ENCODE results near the gene DISP3. TPM values are rescaled to one million over a fixed set of nuclear protein-coding genes. Genes with fewer than 3 reads are reported as not detected.

The DISP3 gene
- total and polyA plus RNA-seq, 11 donors = 0.03 to 0.45 (median 0.12) TPM; not detected in 5

DNA sequence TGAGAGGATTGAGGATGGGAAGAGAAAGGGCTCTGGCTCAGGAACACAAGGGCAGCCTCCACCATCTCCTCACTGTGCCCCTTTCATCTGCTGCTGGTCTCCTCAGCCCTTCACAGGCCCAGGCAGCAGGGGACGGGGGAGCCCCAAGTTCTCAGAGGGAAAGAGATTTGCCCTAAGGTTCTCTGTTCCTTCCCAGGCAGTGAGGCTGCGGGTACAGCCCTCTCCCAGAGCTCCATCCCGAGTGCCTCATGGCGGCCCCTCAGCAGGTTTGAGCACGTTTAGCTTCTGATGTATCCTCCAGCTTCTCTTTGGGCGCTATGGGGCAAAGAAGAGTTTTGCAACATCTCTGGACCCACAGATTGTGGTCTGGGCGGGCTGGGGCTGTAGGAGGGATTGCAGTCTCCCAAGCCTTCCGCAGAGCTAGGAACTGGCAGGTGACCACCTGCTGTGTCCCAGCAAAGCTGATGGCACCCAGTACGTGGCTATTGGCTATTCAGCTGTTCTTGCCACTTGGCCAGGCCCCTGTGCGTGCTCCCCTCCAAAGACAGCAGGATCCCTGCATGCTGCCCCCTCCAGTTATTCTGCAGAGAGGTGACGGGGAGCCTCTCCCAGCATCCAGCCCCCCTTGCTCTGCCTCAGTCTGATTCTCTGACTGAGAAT lies 10.1 kb downstream of the DISP3 start:
- TF ChIP-seq, protein P1, sequence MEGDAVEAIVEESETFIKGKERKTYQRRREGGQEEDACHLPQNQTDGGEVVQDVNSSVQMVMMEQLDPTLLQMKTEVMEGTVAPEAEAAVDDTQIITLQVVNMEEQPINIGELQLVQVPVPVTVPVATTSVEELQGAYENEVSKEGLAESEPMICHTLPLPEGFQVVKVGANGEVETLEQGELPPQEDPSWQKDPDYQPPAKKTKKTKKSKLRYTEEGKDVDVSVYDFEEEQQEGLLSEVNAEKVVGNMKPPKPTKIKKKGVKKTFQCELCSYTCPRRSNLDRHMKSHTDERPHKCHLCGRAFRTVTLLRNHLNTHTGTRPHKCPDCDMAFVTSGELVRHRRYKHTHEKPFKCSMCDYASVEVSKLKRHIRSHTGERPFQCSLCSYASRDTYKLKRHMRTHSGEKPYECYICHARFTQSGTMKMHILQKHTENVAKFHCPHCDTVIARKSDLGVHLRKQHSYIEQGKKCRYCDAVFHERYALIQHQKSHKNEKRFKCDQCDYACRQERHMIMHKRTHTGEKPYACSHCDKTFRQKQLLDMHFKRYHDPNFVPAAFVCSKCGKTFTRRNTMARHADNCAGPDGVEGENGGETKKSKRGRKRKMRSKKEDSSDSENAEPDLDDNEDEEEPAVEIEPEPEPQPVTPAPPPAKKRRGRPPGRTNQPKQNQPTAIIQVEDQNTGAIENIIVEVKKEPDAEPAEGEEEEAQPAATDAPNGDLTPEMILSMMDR (IDR thresholded peaks at IDR 0.05) = no peak
- no peak for TF ChIP-seq POLR2A (IDR thresholded peaks at IDR 0.05)
- peaks cover 0 to 5% (median 0%) of the 10 kb centered on the region in 12 donors for H3K9me3 ChIP-seq
- H3K4me3 ChIP-seq = no peak overlapping the region
- no peak overlapping the region for H3K27ac ChIP-seq
- intact Hi-C loops (cut with DNase I) = loop anchor here in 1 of 10 donors (10.0 kb wide), 1 partner anchor 146 kb away; no protein-coding TSS in a partner anchor
- ATAC-seq (no peak), DNase-seq (no peak)
- no peaks in the 10 kb centered on the region for H3K4me1 ChIP-seq
- H3K36me3 ChIP-seq = no peaks in the 10 kb centered on the region
- 67 to 74% (median 68%) methylated on average over 9 to 11 of the region's 11 CpGs for WGBS, 4 donors
- H3K27me3 ChIP-seq = peaks cover 0 to 28% (median 4%) of the 10 kb centered on the region in 9 donors

DNA sequence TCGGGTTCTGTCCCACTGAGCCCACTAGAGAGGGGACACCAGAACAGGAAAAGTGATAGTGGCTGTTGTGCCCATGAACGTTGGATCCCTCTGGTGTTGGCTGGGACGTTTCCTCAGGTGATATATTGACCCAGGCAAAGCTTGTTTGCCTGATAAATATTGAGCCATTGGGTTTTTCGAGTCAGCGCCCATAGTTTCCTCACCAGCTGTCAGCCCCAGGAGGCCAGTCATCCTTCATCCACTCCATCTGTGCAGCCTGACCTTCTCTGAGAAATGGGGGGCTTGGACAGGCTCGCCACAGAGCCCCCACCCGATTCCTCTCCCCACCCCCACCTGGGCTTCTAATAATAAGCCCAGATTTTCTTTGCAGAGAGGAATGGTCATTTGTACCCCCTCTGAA lies 13.3 kb downstream of the DISP3 start:
- peaks cover 0 to 28% (median 4%) of the 10 kb centered on the region in 9 donors for H3K27me3 ChIP-seq
- intact Hi-C loops (cut with DNase I) = no loop called here

DNA sequence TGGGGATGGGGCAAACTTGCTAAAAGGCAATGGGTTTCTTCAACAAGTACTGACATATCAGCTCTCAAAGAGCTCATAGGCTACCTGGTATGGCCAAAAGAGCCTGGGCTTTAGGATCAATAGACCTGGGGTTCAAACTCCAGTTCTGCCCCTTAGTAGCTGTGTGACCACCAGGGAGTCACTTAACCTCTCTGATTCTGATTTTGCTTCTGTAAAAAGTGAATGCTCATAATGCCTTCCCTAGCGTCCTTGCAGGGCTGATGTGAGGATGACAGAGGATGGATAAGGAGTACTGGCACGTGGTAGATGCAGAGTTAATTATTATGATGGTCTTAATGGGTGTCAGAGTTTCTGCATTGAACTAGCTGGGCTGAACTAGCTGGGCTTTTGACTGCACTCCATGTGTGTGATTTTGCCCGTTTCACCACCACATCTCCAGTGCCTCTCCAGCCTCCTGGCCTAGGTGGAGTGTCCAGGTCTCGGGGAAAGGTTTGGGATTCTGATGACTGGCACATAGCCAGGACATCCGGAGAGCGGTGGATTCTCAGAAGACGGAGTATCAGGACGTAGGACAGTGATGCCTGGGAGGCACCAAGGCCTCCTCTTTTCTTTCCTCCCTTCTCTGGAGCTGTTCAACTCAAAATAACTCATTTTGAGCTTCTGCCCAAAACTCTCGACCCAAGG lies 15.2 kb downstream of the DISP3 start:
- TF ChIP-seq, protein P1 (IDR thresholded peaks at IDR 0.05) = no peak
- no peak for TF ChIP-seq POLR2A (IDR thresholded peaks at IDR 0.05)
- Histone ChIP-seq H3K4me3 (no peak overlapping the region), H3K4me1 (no peaks in the 10 kb centered on the region), H3K27ac (no peak overlapping the region), H3K9me3 (peaks cover 0 to 5% (median 0%) of the 10 kb centered on the region in 12 donors), H3K27me3 (peaks cover 0 to 27% (median 4%) of the 10 kb centered on the region in 9 donors), H3K36me3 (no peaks in the 10 kb centered on the region)
- DNase-seq (no peak), ATAC-seq (no peak)
- WGBS, 4 donors = 72 to 83% (median 75%) methylated on average over 9 of the region's 9 CpGs
- intact Hi-C loops (cut with DNase I) = no loop called here

More for the DNA sequence above, 13.3 kb downstream of the DISP3 start:
- no peak for DNase-seq
- no peaks in the 10 kb centered on the region for H3K36me3 ChIP-seq
- no peak overlapping the region for H3K27ac ChIP-seq
- H3K9me3 ChIP-seq = peaks cover 0 to 5% (median 0%) of the 10 kb centered on the region in 12 donors
- H3K4me1 ChIP-seq = no peaks in the 10 kb centered on the region
- TF ChIP-seq POLR2A (IDR thresholded peaks at IDR 0.05) = no peak
- TF ChIP-seq, protein P1 (IDR thresholded peaks at IDR 0.05) = no peak
- ATAC-seq = no peak
- 64 to 68% (median 67%) methylated on average over 5 to 7 of the region's 7 CpGs for WGBS, 4 donors
- no peak overlapping the region for H3K4me3 ChIP-seq

DNA sequence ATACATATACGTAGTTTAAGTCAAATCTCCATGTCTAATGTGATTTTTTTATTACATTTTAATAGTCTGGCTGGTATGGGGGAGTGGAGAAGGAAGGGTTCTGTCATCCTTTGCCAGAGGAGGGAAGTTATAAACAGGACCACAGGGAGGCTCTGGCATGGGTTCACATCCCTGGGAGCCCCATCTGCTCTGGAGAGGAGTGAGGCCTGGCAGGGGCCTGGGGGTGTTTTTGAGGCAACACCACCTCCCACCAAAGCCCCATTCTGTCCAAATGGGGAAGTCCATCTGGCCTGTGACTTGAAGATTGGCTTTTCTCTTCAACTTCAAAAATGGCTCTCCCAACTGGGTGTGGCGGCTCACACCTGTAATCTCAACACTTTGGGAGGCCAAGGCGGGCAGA lies 15.8 kb downstream of the DISP3 start:
- ATAC-seq (no peak), DNase-seq (no peak)
- Histone ChIP-seq H3K9me3 (peaks cover 0 to 5% (median 0%) of the 10 kb centered on the region in 12 donors), H3K27ac (no peak overlapping the region), H3K4me3 (no peak overlapping the region), H3K36me3 (no peaks in the 10 kb centered on the region), H3K4me1 (no peaks in the 10 kb centered on the region), H3K27me3 (peaks cover 0 to 24% (median 1%) of the 10 kb centered on the region in 9 donors)
- intact Hi-C loops (cut with DNase I) = no loop called here
- WGBS, 4 donors = 80 to 94% (median 80%) methylated on average over 3 of the region's 3 CpGs
- TF ChIP-seq, protein P1 (IDR thresholded peaks at IDR 0.05) = no peak
- TF ChIP-seq POLR2A (IDR thresholded peaks at IDR 0.05) = no peak
